Measurements from ENCODE around the gene PSMC6.
"Not testable (repeated sequence)": the region's sequence is repeated elsewhere in the genome, so short reads cannot be mapped to it uniquely, and the experiment has no call there.

The PSMC6 gene

GRCh38 chr14:52723514-52724359 lies 16.7 kb downstream of the PSMC6 start:
- no peaks in the 10 kb centered on the region for H3K27me3 ChIP-seq (replicated peaks; ENCODE audit: control insufficient read depth, insufficient read depth, low read length)
- DNase-seq (ENCODE audit: extremely low read depth, insufficient read length): no peak
- H3K4me3 ChIP-seq (replicated peaks; ENCODE audit: low read depth, low read length): no peak overlapping the region
- TF ChIP-seq, protein P1, sequence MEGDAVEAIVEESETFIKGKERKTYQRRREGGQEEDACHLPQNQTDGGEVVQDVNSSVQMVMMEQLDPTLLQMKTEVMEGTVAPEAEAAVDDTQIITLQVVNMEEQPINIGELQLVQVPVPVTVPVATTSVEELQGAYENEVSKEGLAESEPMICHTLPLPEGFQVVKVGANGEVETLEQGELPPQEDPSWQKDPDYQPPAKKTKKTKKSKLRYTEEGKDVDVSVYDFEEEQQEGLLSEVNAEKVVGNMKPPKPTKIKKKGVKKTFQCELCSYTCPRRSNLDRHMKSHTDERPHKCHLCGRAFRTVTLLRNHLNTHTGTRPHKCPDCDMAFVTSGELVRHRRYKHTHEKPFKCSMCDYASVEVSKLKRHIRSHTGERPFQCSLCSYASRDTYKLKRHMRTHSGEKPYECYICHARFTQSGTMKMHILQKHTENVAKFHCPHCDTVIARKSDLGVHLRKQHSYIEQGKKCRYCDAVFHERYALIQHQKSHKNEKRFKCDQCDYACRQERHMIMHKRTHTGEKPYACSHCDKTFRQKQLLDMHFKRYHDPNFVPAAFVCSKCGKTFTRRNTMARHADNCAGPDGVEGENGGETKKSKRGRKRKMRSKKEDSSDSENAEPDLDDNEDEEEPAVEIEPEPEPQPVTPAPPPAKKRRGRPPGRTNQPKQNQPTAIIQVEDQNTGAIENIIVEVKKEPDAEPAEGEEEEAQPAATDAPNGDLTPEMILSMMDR (IDR thresholded peaks at IDR 0.05; ENCODE audit: insufficient read depth, low read length, poor library complexity, severe bottlenecking): no peak
- H3K36me3 ChIP-seq (ENCODE audit: control insufficient read depth, insufficient read depth, low read length): peaks cover 11% of the 10 kb centered on the region

GRCh38 chr14:52724360-52724644 lies 17.3 kb downstream of the PSMC6 start:
- H3K36me3 ChIP-seq (ENCODE audit: control insufficient read depth, insufficient read depth, low read length): peaks cover 11% of the 10 kb centered on the region

GRCh38 chr14:52727509-52727908 lies 20.5 kb downstream of the PSMC6 start:
- DNase-seq (ENCODE audit: extremely low read depth, insufficient read length); H3K27me3 ChIP-seq (replicated peaks; ENCODE audit: control insufficient read depth, insufficient read depth, low read length); H3K36me3 ChIP-seq (ENCODE audit: control insufficient read depth, insufficient read depth, low read length); H3K4me3 ChIP-seq (replicated peaks; ENCODE audit: low read depth, low read length): not testable (repeated sequence)

More at GRCh38 chr14:52724360-52724644, 17.3 kb downstream of the PSMC6 start:
- no peak for DNase-seq (ENCODE audit: extremely low read depth, insufficient read length)
- Histone ChIP-seq H3K27me3 (replicated peaks; ENCODE audit: control insufficient read depth, insufficient read depth, low read length) (no peaks in the 10 kb centered on the region), H3K4me3 (replicated peaks; ENCODE audit: low read depth, low read length) (no peak overlapping the region)
- TF ChIP-seq, protein P1 (IDR thresholded peaks at IDR 0.05; ENCODE audit: insufficient read depth, low read length, poor library complexity, severe bottlenecking): no peak

DNA sequence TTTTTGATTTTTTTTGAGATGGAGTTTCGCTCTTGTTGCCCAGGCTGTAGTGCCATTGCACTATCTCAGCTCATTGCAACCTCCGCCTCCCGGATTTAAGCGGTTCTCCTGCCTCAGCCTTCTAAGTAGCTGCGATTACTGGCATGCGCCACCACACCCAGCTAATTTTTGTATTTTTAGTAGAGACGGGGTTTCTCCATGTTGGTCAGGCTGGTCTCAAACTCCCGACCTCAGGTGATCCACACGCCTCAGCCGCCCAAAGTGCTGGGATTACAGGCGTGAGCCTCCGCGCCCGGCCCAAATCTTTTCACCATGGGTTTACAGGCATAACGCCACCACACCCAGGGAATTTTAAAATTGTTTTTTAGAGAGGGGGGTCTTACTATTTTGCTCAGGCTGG lies 22.0 kb downstream of the PSMC6 start:
- not testable (repeated sequence) for H3K4me3 ChIP-seq (replicated peaks; ENCODE audit: low read depth, low read length); H3K36me3 ChIP-seq (ENCODE audit: control insufficient read depth, insufficient read depth, low read length); DNase-seq (ENCODE audit: extremely low read depth, insufficient read length); H3K27me3 ChIP-seq (replicated peaks; ENCODE audit: control insufficient read depth, insufficient read depth, low read length)

DNA sequence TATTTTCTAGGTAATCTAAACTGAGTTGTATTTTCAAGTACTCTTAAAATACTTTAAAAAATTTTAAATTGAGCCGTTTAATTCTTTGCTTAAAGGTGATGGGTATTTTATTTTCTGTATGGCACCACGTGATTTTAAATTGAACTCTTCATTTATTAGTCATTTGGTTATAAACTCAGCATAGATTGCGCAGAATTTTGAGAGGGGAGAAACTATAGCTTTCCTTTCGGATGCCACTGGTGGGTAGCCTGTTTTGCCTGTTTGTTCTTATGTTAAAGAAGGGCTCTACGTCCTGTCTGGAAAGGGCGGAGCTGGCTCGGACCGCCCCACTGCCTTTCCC lies 22.6 kb downstream of the PSMC6 start:
- H3K27me3 ChIP-seq (replicated peaks; ENCODE audit: control insufficient read depth, insufficient read depth, low read length): no peaks in the 10 kb centered on the region
- H3K36me3 ChIP-seq (ENCODE audit: control insufficient read depth, insufficient read depth, low read length): peaks cover 1% of the 10 kb centered on the region; the same call in 1 of the 2 replicates
- H3K4me3 ChIP-seq (replicated peaks; ENCODE audit: low read depth, low read length): peak overlapping the region; percentile 42; the same call in 1 of the 2 replicates
- DNase-seq (ENCODE audit: extremely low read depth, insufficient read length): no peak
- TF ChIP-seq, protein P1 (IDR thresholded peaks at IDR 0.05; ENCODE audit: insufficient read depth, low read length, poor library complexity, severe bottlenecking): no peak

GRCh38 chr14:52729925-52730708 lies 23.1 kb downstream of the PSMC6 start, which contains the start of gene STYX:
TSS of gene STYX (plus strand) at chr14:52730166. CDS start at chr14:52730475, 309 bp downstream.
- TF ChIP-seq, protein P1 (IDR thresholded peaks at IDR 0.05; ENCODE audit: insufficient read depth, low read length, poor library complexity, severe bottlenecking): no peak
- Histone ChIP-seq H3K27me3 (replicated peaks; ENCODE audit: control insufficient read depth, insufficient read depth, low read length) (no peaks in the 10 kb centered on the region), H3K36me3 (ENCODE audit: control insufficient read depth, insufficient read depth, low read length) (no peaks in the 10 kb centered on the region), H3K4me3 (replicated peaks; ENCODE audit: low read depth, low read length) (peak within 1 kb of the TSS; percentile 95)
- DNase-seq (ENCODE audit: extremely low read depth, insufficient read length): peak; percentile 99

All from GM06990 (cell line).